GM18517 (cell line): ENCODE results near the gene NR2F6.
A peak's percentile ranks its signal among the peaks of the same experiment; 100 is the strongest.
"Not testable (repeated sequence)": the region's sequence is repeated elsewhere in the genome, so short reads cannot be mapped to it uniquely, and the experiment has no call there.

ENCODE experiments used
- ATAC-seq: cut with Tn5 transposase; IDR thresholded peaks from one replicate; pipeline ENCODE4 v1.9.1; 2021; ENCODE audit warnings: mild to moderate bottlenecking, moderate library complexity; ENCODE audit not compliant: unreplicated experiment

NR2F6 gene

DNA sequence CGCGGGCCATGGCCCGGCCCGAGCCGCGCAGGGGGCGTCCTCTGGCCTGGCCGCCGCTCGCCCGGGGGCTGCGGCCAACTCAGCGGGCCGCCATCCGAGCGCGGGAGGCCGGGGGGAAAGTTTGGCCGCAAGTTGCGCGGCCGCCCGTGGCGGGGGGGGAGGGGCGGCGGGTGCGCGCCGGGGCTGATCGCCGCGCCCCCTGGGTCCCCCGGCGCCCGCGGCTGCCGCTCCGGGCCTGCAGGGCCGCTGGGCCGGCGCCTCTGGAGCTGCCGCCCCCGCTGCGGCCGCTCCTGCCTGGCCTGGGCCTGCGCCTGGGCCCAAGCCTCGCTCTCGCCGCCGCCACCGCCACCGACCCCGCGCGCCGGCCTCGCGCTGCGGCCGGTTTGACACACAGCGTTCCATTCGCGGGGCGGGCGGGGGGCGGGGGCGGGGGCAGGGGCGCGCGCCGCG lies at the start of gene NR2F6:
Gene NR2F6, minus strand, starts transcription at position 385 of the 450 bp plus-strand sequence. CDS start 699 bp downstream, outside the sequence.
- no peak for ATAC-seq

DNA sequence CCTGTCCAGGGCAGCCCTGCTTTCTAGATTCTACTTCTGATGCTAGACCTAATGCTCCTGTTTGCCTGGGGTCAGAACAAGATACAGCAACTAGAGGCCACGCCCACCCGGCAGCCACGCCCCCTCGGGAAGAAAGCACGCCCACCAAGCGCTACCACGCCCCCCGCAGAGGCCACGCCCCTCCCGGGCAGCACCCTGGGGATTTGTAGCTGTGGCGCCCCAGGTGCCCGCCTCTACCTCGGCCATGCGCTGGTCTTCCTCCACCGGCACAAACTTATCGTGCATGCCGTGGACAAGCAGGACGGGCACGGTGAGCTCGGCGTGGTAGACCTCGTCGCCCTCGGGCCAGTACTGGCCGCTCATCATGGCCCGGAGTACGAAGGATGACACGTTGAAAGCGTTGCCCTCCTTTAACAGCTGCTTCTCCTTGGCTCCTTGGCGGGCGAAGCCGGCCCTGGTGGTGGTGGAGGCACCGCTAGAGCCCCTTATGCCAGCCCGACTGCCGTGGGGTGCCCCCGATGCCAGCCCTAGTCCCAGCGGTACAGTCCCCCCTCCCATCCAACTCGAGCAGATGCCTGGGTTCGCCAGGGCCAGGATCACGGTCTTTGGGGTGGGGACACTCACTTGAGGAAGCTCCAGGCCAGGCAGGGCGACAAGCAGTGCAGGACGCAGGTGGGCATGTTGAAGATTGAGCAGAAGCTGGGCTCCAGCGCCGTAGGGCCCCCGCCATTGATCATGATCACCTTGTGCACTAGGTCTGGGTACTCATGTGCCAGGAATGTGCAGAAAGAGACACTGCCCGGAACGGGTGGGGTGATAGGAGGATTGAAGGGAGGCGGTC lies 48.6 kb upstream of the NR2F6 start:
- ATAC-seq = no peak

DNA sequence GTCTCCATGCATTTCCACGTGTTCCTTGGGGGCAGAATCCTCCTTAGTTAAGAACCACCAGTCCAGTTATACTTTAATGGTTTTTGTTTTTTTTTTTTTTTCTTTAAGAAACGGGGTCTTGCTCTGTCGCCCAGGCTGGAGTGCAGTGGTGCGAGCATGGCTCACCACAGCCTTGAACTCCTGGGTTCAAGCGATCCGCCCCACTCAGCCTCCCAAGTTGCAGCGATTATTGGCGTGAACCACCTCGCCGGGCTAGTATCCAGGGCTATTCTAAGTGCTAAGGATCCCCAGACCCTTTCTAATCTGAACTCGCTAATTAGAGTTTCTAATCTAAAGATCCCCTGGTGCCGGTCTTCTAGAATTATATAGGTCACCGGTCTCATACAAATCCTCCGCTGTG lies 47.9 kb upstream of the NR2F6 start:
- no peak for ATAC-seq

DNA sequence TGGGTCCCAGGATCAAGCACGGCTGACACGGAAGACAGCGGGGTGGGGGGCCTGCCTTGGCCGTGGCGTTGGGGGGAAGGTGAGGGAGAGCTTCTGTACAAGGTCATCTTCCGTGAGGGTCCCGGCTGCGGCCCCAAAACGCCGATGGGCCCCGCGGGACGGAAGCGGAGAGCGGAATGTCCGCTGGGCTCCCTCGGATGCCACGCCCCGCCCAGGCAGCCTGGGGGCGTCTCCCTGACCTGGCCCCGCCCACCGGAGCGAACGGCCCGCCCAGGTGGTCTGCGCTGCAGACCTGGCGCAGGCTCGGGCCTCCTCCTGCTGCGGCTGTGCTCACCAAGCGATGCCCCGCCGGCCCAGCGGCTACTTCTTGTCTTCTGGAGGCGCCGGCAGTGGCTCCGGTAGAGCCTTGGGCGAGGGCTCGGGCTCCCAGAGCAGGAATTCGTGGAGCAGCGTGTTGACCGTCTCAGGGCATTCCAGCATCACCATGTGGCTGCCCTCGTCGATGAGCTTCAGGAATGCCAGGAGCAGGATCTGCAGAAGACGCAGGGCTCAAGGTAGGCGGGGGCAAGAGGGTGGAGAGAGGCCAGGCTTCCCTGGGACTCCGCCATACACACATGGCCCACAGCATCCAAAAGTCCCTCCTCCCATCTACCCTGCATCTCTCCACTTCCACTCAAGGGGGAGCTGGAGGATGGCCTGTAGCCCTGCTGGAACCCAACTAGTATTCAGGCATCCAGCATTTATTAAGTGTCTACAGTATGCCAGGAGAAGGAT lies 46.8 kb upstream of the NR2F6 start:
- peak; percentile 85 for ATAC-seq

DNA sequence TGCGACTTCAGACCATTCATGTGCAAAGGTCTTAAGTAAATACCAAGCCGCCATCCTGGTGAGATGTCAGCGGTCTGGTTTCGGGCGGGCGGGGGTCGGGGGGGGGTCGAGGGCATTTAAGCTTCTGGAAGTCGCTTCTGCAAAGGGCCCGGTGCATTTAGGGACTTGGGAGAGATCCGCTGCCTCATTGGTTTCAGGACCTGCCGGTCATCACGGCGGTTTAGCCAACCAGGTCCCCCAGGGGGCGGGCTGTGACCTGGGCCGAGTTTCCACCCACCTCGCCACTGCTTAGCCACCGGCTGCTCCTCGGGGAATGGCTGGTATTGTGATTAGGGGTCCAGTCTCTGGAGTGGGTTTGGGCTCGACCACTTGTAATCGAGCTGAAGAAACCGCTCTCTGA lies 43.8 kb upstream of the NR2F6 start:
- ATAC-seq = no peak

DNA sequence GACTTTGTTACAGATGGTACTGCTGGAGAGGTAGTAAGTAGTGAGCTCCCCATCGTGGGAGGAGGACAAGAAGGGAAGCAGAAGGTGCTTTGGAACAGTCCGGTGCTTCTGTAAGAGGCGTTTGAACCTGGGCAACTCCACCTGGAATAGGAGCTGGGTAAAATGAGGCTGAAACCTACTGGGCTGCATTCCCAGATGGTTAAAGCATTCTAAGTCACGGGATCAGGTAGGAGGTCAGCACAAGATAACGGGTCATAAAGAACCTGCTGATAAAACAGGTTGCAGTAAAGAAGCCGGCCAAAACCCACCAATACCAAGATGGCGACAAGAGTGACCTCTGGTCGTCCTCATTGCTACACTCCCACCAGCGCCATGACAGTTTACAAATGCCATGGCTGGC lies 41.0 kb upstream of the NR2F6 start:
- ATAC-seq = no peak

DNA sequence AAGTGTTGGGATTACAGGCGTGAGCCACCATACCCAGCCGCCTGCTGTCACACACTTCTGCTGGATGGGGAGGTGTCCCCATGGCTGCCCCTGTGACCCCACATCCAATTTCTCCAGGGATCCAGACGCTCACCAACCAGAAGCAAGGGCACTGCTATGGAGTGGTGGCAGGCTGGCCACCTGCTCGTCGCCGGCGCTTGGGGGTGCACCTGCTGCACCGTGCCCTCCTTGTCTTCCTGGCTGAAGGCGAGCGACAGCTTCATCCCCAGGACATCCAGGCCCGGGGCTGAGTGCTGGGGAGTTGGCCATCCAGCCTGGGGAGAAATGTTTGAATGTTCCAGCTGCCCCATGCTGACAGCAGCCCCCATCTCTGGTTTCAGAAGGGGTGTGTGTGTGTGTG lies 40.5 kb upstream of the NR2F6 start:
- ATAC-seq = no peak

DNA sequence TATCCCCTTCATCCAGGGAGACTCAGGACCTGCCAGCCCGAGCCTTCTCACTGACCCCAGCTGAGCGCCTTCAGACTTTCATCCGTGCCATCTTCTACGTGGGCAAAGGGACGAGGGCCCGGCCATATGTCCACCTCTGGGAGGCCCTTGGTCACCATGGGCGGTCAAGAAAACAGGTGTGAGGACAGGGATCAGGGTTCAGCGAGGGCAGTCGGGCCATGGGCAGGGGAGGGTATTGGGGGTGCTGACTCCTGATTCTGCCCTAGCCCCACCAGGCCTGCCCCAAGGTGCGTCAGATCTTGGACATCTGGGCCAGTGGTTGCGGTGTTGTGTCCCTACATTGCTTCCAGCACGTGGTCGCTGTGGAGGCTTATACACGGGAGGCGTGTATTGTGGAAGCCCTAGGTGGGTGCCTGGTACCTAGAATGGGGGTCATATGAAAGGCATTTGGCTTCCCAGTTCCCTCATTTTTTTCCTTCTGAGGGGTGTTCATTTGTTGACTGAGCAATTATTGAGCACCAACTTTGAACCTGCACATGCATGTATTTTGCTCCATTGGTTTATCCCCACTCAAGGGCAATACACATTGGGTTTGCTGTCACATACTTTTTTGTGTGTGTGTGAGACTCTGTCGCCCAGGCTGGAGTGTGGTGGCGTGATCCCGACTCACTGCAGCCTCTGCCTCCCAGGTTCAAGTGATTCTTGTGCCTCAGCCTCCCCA lies 39.9 kb upstream of the NR2F6 start:
- ATAC-seq = no peak

DNA sequence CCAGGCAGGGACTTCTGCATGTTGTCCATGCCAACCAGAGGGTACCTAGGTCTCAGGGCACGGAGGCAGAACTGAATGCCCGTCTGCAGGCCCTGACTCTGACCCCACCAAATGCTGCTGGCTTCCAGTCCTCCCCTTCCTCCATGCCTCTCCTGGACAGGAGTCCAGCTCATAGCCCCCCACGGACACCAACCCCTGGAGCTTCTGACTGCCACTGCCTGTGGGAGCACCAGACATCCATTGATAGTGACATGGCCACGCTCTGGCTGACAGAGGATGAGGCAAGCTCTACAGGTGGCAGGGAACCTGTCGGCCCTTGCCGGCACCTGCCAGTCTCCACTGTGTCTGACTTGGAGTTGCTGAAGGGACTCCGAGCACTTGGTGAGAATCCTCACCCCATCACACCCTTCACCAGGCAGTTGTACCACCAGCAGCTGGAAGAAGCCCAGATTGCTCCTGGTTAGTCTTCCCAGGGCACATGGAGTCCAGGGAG lies 37.8 kb upstream of the NR2F6 start:
- ATAC-seq = no peak

DNA sequence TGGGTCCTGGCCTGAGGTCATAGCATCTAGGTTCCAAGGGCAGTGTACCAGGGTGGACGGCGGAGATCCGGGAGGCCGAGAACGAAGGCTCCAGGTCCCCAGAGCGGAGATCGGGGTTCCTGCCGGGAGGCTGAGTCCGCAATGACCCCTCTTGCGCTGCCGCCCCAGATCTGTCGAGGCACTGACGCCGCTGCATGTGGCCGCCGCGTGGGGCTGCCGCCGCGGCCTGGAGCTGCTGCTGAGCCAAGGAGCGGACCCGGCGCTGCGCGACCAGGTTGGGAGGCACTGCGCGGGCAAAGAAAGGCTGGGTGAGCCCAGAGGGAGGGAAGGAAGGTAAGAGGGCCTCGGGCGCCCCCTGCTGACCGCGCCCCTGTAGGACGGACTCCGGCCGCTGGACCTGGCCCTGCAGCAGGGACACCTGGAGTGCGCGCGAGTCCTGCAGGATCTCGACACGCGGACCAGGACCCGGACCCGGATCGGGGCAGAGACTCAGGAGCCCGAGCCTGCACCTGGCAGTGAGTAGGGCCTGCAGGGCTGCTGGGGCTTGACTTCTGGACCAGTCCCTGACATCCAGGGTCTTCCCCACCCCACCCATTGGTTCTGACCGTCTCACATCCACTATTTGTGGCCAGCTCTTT lies 36.9 kb upstream of the NR2F6 start:
- no peak for ATAC-seq

DNA sequence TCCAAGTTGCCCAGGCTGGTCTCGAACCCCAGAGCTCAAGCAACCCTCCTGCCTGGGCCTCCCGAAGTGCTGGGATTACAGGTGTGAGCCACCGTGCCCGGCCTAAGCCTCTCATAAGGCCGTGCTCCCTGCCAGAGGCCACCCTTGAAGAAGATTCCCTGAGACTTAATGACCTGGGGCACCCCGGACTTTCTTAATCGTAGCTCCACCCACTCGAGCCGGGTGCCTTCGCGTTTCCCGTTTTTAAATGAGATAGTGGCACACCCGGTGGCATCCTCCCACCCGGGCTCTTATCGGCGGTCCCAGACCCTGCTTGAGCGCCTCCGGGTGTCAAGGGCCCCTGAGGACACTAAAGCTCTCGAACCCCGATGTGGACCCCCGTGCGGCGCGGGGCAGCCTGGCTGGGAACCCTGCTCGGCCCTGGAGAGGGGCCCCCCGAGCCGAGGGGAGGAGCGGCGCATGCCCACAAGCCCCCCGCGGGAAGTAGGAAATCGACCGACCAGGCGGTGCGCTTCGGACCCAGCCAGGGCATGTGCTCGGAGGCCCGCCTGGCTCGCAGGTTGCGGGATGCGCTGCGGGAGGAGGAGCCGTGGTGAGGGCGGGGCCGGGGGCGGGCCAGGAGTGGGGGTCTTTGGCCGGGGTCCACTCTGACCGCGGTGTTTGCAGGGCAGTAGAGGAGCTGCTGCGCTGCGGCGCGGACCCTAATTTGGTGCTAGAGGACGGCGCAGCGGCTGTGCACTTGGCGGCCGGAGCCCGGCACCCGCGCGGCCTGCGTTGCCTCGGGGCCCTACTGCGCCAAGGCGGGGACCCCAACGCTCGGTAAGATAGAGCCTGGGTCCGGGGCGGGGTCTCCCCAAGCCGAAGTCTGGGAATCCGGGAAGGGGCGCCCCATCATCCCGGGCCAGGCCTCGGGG lies 35.9 kb upstream of the NR2F6 start, which contains the start of gene ANKLE1:
Gene ANKLE1, plus strand, starts transcription at position 511 of the 914 bp plus-strand sequence. Its CDS starts 20 bp downstream, at position 531.
- no peak for ATAC-seq

DNA sequence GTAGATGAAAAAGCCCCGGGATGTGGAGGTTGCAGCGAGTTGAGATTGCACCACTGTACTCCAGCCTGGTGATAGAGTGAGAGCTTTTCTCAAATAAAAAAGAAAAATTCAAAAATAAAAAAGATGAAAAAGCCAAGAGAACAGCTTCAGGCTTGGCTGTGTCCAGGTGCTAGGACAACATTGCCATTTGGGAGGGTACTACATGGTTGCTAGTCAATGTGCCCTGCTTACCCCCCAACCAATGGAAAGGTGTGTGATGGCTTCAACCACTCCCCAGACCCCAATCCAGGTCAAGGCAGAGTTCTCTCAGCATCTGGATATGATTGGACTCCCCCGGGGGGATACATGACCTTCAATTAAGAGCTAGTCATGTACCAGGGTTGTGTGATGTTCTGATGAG lies 33.7 kb upstream of the NR2F6 start:
- ATAC-seq = no peak

DNA sequence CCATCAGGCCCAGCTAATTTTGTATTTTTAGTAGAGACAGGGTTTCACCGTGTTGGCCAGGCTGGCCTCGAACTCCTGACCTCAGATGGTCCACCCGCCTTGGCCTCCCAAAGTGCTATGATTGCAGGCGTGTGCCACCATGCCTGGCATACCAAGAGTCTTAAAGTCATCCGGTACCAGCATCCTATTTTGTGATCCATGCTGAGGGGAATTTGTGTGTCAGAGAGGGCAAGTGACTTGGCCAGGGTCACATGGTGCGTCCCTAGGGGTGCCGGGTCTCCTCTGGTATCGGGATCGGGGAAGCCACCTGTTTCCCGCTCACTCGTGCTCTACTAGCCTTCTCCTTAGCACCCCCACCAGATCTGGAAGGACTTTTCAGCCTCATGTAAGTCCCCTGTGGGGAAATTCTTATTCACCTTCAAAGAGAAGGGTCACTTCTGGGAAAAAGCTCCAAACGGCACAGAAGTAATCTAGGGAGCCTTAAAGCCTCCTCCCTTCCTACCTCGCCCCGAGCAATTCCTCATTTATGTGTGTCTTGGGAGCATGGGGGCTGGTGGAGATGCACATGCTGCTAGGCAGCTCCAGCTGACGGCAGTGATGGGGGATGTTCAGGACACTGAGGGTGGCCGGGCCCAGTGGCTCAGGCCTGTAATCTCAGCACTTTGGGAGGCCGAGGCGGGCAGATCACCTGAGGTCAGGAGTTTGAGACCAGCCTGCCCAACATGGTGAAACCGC lies 29.9 kb upstream of the NR2F6 start:
- no peak for ATAC-seq

DNA sequence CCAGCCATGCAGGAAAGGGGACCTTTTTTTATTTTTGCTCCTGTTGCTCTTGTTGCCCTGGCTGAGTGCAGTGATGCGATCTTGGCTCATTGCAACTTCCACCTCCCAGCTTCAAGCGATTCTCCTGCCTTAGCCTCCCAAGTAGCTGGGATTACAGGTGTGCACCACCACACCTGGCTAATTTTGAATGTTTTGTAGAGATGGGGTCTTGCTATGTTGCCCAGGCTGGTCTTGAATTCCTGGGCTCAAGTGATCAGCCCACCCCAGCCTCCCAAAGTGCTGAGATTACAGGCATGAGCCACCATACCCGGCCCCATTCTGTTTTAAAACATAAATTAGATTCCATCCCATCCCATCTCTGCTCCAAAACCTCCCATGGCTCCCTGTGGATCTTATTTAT lies 29.2 kb upstream of the NR2F6 start:
- ATAC-seq = not testable (repeated sequence)

DNA sequence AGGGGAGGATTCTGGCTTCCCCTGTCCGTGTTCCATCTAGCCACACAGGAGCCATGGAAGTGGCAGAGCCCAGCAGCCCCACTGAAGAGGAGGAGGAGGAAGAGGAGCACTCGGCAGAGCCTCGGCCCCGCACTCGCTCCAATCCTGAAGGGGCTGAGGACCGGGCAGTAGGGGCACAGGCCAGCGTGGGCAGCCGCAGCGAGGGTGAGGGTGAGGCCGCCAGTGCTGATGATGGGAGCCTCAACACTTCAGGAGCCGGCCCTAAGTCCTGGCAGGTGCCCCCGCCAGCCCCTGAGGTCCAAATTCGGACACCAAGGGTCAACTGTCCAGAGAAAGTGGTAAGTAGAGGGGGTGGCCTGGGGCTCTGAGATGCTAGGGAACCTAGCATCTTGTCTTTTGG lies 23.0 kb upstream of the NR2F6 start:
- ATAC-seq = no peak

DNA sequence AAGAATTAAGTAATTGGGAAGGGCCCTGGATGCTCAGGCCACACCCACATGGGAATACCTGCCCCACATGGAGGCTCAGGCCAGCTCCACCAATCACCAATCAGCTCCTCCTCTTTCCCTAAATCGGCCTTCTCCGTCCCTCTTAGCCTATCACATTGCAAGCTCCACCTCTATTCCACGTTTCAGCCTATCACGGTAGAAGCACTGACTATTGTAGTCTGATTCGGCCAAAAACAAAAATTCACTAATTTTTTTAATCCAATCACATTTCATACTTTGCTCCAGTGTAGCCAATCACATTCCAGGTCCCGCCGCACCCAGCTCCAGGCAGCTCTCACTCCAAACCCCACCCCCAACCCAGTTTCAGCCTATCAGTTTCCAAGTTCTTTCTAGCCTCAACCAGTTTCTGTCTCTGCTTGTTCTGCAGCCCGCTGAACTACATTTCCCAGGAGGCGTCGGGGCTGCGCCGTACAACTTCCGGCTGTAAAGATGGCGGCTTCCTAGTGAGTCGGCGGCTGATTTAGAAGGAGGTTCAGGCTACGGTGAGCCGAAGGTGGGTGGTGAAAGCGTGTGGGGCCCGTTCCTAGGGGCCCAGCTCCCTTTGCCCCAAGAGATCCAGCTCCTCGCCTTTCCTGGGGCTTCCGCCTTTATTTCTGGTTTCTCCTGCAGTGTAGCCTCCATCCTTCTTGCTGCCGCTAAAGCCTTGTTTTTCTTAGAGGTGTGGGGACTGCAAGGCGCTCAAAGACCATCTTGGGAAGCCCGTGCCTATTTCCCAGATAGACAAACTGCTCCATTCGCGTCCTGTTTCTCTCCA lies 21.5 kb upstream of the NR2F6 start, which contains the start of gene BABAM1:
Gene BABAM1, plus strand, starts transcription at position 469 of the 814 bp plus-strand sequence. CDS start 1,364 bp downstream, outside the sequence.
- peak; percentile 95 for ATAC-seq

DNA sequence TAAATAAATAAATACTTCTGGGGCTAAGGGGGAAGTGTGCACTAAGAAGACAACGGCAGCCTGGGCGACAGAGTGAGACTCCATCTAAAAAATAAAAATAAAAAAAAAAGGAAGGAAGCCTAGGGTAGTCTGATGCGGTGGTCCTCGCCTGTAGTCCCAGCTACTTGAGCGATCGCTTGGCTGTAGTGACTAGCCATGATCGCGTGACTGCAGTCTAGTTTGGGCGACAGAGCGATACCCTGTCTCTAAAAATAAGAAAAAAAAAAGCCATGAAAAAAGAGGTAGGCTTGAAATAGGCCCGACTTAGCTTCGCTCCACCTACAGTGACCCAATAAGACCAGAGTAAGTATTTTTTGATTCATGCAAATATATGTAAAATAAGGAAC lies 20.9 kb upstream of the NR2F6 start:
- ATAC-seq = peak; percentile 31

DNA sequence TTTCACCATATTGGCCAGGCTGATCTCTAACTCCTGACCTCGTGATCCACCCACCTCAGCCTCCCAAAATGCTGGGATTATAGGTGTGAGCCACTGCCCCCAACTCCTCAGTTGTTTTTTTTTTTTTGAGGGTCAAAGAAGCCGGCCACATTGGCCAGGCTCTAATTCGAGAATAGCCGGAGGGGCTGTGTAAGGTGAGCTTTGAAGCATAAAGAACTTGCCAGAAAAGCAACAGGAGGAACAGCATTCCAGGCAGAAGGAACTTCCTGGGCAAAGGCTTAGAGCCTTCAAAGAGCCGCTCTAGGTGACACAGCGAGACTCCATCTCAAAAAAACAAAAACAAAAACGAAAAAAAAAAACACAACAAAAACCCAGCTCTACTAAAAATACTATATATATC lies 20.3 kb upstream of the NR2F6 start:
- no peak for ATAC-seq
